ENCODE results near the gene TSBP1.
"Not testable (repeated sequence)": the region's sequence is repeated elsewhere in the genome, so short reads cannot be mapped to it uniquely, and the experiment has no call there.

Gene TSBP1

GRCh38 chr6:32291543-32291942 lies 80.2 kb downstream of the TSBP1 start:
- no peak for DNase-seq (ENCODE audit: low read depth in 3 of 3, low spot score in 1 of 3)

DNA sequence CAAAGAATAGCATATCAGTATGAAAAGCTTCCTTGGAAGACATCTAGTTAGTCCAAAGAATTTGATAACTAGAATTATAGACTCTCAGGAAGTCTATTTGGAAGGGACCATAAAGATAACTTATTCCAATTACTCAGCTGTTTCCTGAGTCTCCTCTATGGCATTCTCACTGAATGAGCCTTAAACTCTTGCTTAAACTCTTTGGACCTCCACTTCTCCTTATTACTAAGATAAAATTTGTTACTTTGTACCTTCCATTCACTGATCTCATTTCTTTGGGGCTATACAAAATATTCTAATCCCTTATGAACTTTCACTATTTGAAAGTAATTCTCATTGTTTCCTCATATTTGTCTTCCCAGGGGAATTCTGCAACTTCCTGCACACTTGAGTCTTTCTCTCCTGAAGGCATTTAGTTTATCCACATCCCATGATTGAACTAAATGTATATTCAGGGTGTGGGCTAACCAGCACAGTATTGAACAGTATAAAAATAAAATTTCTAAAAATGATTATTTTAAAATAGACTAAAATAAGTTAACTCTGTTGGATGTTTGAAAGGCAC lies 80.7 kb downstream of the TSBP1 start:
- DNase-seq (ENCODE audit: low read depth in 3 of 3, low spot score in 1 of 3) = no peak

DNA sequence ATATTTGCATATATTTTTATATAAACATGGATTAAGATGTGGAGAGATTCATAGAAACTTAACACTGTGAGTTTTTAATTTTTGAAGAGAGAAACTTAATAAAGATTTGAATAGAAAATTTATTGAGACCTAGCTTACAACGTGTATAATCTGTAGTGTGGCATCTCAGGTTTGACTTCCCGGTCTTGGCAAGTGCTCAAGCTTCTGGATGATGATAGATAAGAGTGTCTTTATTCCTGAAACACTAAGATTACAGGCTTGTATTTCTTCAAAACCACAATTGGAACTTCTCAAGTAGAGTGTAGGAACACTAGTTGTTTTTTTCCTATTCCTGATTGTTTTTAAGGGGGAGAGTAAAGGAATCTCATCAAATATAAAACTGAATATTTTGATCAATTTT lies 83.3 kb downstream of the TSBP1 start:
- no peak for DNase-seq (ENCODE audit: low read depth in 3 of 3, low spot score in 1 of 3)

DNA sequence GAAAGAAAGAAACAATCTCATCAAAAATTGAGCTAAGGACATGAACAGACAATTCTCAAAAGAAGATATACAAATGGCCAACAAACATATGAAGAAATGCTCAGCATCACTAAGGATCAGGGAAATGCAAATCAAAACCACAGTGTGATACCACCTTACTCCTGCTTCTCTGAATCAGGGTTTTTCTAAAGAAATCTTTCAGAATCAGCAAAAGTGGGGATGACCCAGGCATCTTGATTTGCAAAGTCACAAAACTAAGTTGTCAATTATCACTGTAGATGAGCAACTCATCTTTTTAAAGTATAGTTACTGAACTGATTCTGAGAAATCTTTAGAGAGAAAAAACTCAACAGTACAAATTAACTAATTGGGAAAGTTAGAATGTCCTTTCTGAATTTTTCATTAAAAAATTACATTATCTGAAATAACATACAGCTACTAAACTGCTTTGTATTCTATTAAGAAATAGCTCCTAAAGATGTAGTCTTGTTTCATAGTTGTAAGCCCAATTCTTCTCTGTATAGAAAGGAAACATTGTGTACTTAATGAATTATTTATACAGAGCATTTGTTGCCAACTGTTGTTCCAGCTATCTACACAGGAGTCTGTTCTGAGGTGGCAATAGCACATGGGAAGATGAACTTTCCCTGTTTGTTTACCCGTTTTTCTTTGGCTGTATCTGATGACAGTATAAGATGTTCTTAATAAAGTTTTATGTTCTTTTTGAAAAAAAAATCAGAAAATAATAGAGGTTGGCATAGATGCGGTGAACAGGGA lies 97.7 kb downstream of the TSBP1 start:
- not testable (repeated sequence) for DNase-seq (ENCODE audit: low read depth in 3 of 3, low spot score in 1 of 3)

DNA sequence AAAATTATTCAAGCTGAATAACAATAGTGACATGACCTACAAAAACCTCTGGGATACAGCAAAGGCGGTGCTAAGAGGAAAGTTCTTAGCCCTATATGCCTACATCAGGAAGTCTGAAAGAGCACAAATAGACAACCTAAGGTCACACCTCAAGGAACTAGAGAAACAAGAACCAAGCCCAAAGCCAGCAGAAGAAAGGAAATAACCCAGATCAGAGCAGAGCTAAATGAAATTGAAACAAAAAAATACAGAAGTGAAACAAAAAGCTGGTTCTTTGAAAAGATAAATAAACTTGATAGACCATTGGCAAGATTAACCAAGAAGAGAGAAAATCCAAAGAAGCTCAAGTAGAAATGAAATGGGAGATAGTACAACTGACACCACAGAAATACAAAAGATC lies 100.3 kb downstream of the TSBP1 start:
- DNase-seq (ENCODE audit: low read depth in 3 of 3, low spot score in 1 of 3) = no peak

GRCh38 chr6:32268459-32268858 lies 103.2 kb downstream of the TSBP1 start:
- not testable (repeated sequence) for DNase-seq (ENCODE audit: low read depth in 3 of 3, low spot score in 1 of 3)

GRCh38 chr6:32267035-32267434 lies 104.7 kb downstream of the TSBP1 start:
- no peak for DNase-seq (ENCODE audit: low read depth in 3 of 3, low spot score in 1 of 3)

DNA sequence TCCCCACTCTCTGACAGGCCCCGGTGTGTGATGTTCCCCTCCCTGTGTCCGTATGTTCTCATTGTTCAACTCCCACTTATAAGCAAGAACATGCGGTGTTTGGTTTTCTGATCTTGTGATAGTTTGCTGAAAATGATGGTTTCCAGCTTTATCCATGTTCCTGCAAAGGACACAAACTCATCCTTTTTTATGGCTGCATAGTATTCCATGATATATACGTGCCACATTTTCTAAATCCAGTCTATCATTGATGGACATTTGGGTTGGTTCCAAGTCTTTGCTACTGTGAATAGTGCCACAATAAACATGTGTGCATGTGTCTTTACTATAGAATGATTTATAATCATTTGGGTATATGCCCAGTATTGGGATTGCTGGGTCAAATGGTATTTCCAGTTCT lies 114.4 kb downstream of the TSBP1 start:
- not testable (repeated sequence) for DNase-seq (ENCODE audit: low read depth in 3 of 3, low spot score in 1 of 3)

DNA sequence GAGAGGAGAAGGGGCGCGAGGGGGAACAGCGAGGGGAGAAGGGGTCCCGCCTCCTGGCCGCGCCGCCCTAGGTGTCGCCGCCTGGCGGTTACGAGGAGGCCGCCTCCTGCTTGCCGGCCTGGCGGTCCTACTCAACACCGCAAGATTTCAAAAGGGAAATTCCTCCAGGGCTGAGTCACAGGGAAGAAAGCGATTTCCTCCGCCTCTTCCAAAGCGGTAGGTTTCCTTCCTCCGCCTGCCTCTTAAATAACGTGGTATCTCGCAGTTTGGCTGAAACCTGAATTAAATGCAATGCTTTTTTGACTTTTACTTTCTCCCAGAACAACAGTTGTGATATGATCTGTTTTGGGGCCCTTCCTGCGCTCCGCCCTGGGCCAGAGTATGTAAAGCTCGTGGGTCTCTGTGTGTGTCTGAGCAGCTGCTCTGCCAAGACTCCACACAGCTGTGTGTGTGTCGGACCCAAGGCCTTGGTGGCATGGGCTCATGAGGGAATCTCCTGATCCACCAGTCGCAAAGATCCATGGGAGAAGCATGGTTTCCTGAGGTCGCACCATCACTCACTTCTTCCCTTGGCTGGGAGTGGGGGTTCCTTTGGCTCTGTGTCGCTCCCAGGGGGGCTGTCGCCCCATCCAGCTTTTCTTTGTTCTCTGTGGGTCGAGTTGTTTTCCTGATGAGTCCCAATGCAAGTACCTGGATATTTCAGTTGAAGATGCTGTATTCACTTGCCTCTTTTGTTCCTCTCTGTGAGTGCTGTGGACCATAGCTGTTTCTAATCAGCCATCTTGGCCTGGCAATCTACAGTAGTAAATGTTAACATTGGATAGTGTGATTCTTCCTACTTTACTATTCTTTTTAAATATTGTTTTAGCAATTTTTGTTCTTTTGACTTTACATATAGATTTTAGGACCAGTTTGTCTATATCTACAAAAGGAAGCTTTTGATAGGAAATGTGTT lies 116.2 kb downstream of the TSBP1 start:
- DNase-seq (ENCODE audit: low read depth in 3 of 3, low spot score in 1 of 3) = peak; percentile 6 to 41 (median 29)

DNA sequence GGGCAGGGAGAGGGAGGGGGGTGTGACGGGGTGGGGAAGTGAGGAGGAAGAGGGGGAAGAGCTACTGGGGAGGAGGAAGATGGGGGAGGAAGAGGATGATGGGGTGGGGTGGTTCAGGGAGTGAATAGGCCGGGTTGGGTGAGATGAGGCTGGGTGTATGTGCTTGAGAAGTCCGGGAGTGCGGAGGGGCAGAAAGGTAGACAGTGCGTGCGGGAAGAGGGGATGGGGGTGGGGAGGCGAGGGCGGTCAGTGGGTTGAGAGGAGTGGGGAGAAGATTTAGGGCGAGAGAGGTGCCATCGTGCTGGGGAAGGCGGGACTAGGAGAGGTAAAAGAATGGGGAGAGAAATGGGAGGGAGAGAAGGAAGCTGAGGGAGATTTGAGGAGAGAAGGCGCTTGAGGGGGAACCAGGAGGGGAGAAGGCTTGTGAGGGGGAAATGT lies 116.9 kb downstream of the TSBP1 start:
- no peak for DNase-seq (ENCODE audit: low read depth in 3 of 3, low spot score in 1 of 3)

DNA sequence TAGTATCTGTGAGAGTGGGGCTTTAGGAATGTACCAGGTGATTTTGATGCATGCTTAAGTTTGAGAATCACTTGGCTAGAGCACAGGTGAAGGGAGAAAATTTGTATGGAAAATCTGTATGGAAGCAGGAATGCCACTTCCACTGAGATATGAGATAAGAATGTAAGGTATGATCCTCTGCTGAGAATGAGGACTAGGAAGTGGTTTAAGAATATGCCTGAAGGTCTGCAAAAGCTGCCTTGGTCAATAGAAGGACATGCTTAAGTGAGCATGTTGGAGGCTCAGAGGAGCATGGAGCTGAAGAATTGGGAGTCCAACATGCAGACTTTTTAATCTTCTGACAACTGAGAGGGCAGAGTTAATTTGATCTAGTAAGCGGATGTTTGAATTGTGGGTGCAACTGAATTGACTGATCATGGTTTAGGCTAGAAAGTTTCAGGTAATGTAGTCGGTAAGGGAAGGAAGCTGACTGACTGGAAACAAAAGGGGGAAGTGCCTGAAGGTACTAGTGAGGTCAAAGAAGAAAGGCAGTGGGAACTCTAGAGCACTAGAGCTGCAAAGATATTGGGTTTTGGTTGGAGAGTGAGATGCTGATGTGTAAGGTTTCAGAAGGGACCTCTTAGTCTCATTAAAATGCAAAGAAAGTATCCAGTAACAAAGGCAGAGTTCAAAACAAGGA lies 119.2 kb downstream of the TSBP1 start:
- DNase-seq (ENCODE audit: low read depth in 3 of 3, low spot score in 1 of 3) = no peak

GRCh38 chr6:32249262-32249661 lies 122.4 kb downstream of the TSBP1 start:
- no peak for DNase-seq (ENCODE audit: low read depth in 3 of 3, low spot score in 1 of 3)

- DNase-seq (ENCODE audit: low read depth in 3 of 3, low spot score in 1 of 3) = no peak
These were observed 124.3 kb downstream of the TSBP1 start for GRCh38 chr6:32247401-32247800.

GRCh38 chr6:32244946-32245398 lies 126.7 kb downstream of the TSBP1 start:
- DNase-seq (ENCODE audit: low read depth in 3 of 3, low spot score in 1 of 3) = peak; percentile 37 to 64 (median 52)

DNA sequence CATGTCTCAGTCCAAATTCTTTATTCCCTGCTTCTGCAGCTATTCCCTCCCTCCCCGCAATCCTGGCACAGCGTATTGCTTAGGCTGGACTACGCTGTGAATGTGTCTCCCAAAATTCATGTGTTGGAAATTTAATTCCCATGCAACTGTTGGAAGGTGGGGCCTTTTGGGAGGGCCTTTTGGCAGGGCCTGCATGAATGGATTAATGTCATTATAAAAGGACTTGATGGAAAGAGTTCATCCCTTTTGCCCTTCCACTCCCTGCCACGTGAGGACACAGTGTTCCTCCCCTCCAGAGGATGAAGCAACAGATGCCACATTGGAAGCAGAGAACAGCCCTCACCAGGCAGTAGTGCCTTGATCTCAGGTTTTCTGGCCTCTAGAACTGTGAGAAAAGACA lies 127.4 kb downstream of the TSBP1 start:
- DNase-seq (ENCODE audit: low read depth in 3 of 3, low spot score in 1 of 3) = no peak
